GM23338 (cell line): ENCODE data around the gene HDAC8. TPM values are rescaled to one million over a fixed set of nuclear protein-coding genes. Genes with fewer than 3 reads are reported as not detected.

Experiments
- ATAC-seq: fragments of 200-7000 bp; cut with Tn5 transposase; 3 replicates; pipeline ENCODE4 v1.9.1; 2020
- DNase-seq: peaks from one replicate; pipeline ENCODE4 v3.0.0-alpha.2; 2015; ENCODE audit warnings: low spot score
- H2AFZ ChIP-seq: fragments of 200-600 bp; sonication (generic); 2 replicates; pipeline ENCODE4 v1.8.0; 2016; ENCODE audit warnings: antibody characterized with exemption, mild to moderate bottlenecking, moderate library complexity
- H3F3A ChIP-seq: fragments of 200-600 bp; sonication (generic); replicated peaks from 2 replicates; pipeline ENCODE4 v1.8.0; 2017; ENCODE audit warnings: antibody characterized with exemption, mixed run types, low read depth
- H3K27ac ChIP-seq: fragments of 200-600 bp; sonication (generic); 2 replicates; pipeline ENCODE4 v1.6.1; 2016; ENCODE audit warnings: low read depth
- H3K27me3 ChIP-seq: fragments of 200-600 bp; sonication (generic); 2 replicates; pipeline ENCODE4 v1.8.0; 2016; ENCODE audit warnings: mild to moderate bottlenecking, mixed run types, moderate library complexity; ENCODE audit not compliant: insufficient read depth
- H3K36me3 ChIP-seq: fragments of 200-600 bp; sonication (generic); 2 replicates; pipeline ENCODE4 v1.8.0; 2016; ENCODE audit warnings: mild to moderate bottlenecking; ENCODE audit not compliant: insufficient read depth
- H3K4me1 ChIP-seq: fragments of 200-600 bp; sonication (generic); 2 replicates; pipeline ENCODE4 v1.8.0; 2016; ENCODE audit warnings: mild to moderate bottlenecking, moderate library complexity; ENCODE audit not compliant: insufficient read depth
- H3K4me2 ChIP-seq: fragments of 200-600 bp; sonication (generic); 2 replicates; pipeline ENCODE4 v1.7.1; 2017; ENCODE audit warnings: mixed run types
- H3K4me3 ChIP-seq: fragments of 200-600 bp; sonication (generic); 2 replicates; pipeline ENCODE4 v1.6.1; 2016; ENCODE audit warnings: mixed run types
- H3K79me2 ChIP-seq: fragments of 200-600 bp; sonication (generic); replicated peaks from 2 replicates; pipeline ENCODE4 v1.8.0; 2017; ENCODE audit warnings: mild to moderate bottlenecking; ENCODE audit not compliant: insufficient read depth
- H3K9me2 ChIP-seq: fragments of 200-600 bp; sonication (generic); 2 replicates; pipeline ENCODE4 v1.8.0; 2017; ENCODE audit not compliant: insufficient read depth
- H4K20me1 ChIP-seq: fragments of 200-600 bp; sonication (generic); replicated peaks from 2 replicates; pipeline ENCODE4 v1.8.0; 2017; ENCODE audit warnings: mild to moderate bottlenecking; ENCODE audit not compliant: insufficient read depth
- H3K27ac Mint-ChIP-seq: 2 replicates; pipeline ENCODE4 v1.8.0; 2020; ENCODE audit warnings: inconsistent platforms, mild to moderate bottlenecking, moderate library complexity, mixed read lengths
- H3K27me3 Mint-ChIP-seq: 3 replicates; pipeline ENCODE4 v1.8.0; 2022; ENCODE audit warnings: low read depth, mild to moderate bottlenecking, moderate library complexity, mixed read lengths, inconsistent platforms; ENCODE audit not compliant: insufficient read depth, poor library complexity
- H3K36me3 Mint-ChIP-seq: 3 replicates; pipeline ENCODE4 v1.8.0; 2021; ENCODE audit warnings: low read depth, mild to moderate bottlenecking, inconsistent platforms, moderate library complexity, mixed read lengths
- H3K4me1 Mint-ChIP-seq: 3 replicates; pipeline ENCODE4 v1.8.0; 2020; ENCODE audit warnings: mild to moderate bottlenecking, inconsistent platforms, mixed read lengths
- H3K4me3 Mint-ChIP-seq: 3 replicates; pipeline ENCODE4 v1.8.0; 2021; ENCODE audit warnings: moderate library complexity, mild to moderate bottlenecking, inconsistent platforms, mixed read lengths
- H3K9me3 Mint-ChIP-seq: 3 replicates; pipeline ENCODE4 v1.8.0; 2020; ENCODE audit warnings: moderate library complexity, mild to moderate bottlenecking, inconsistent platforms, mixed read lengths
- ETS1 ChIP-seq: IDR thresholded peaks from 2 replicates; pipeline ENCODE4 v1.6.1; 2016; ENCODE audit warnings: antibody characterized with exemption
- REST ChIP-seq: IDR thresholded peaks from one replicate; pipeline ENCODE4 v1.6.1; 2018; ENCODE audit warnings: antibody characterized with exemption; ENCODE audit not compliant: unreplicated experiment
- STAT1 ChIP-seq: IDR thresholded peaks from one replicate; pipeline ENCODE4 v1.6.1; 2016; ENCODE audit warnings: antibody characterized with exemption; ENCODE audit not compliant: unreplicated experiment
- ZNF114 ChIP-seq: fragments of 250-450 bp; sonication (Bioruptor Pico); IDR thresholded peaks from 2 replicates; pipeline ENCODE4 v1.5.0; 2020; ENCODE audit warnings: mild to moderate bottlenecking, moderate library complexity
- ZNF331 ChIP-seq: fragments of 250-450 bp; sonication (Bioruptor Pico); IDR thresholded peaks from 2 replicates; pipeline ENCODE4 v1.5.0; 2020; ENCODE audit warnings: low read depth, mild to moderate bottlenecking, moderate library complexity
- polyA plus RNA-seq: library from polyadenylated mRNA; unstranded; fragments of >200 nt; fragmentation: Nextera tagmentation; extraction: Ambion mirVana; gene quantifications from 2 replicates; pipeline ENCODE4 v1.2.1, GENCODE V29; 2016
- total RNA-seq: library from RNA; depleted of rRNA; stranded (reverse); fragments of >200 nt; shearing (Covaris generic); gene quantifications from 2 replicates; pipeline ENCODE4 v1.2.3, GENCODE V29; 2014

HDAC8 gene
- total and polyA plus RNA-seq, 2 experiments from 2014 or later = 21.6 to 28.7 TPM

DNA sequence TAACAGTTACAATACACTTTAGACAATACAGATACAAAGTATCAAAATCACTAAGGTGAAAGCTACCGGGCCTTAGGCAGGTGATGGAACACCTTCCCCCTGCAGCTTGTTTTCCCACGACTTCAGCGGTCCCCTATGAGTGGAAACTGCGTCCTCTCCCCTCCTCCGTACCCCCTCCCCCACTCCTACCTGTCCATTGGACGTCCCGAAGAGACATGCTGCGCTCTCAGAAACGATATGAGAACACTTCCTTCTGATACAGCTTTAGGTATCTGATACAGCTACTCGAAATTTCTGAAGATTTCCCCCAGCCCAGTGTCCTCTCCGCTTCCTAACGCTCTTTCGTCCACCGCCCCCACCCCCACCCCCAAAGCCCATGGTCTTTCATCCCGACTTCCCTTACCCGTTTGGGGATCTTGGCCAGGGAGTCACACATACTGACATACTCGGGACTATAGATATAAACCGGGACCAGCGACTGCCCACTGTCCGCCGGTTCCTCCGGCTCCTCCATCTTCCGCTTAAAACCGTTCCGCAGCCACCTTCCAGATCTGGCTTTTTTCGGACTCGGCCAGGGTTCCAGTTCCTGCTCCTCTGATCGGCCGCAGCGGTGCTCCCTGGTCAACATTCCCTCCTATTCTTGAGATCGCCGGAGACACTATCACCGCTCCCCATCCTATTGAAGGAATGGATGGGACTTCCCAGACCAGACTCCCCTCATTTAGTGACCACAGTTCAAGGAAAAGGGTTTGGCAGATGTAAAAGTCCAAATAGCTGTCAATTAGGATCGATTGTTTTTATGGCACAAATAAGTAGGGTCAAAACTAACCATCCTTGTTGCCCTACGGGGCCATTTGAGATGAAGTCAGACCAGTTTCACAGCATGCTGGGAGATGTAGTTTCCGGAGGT, at the start of gene HDAC8 (continued):
- TF ChIP-seq ZNF331 = no peak

DNA sequence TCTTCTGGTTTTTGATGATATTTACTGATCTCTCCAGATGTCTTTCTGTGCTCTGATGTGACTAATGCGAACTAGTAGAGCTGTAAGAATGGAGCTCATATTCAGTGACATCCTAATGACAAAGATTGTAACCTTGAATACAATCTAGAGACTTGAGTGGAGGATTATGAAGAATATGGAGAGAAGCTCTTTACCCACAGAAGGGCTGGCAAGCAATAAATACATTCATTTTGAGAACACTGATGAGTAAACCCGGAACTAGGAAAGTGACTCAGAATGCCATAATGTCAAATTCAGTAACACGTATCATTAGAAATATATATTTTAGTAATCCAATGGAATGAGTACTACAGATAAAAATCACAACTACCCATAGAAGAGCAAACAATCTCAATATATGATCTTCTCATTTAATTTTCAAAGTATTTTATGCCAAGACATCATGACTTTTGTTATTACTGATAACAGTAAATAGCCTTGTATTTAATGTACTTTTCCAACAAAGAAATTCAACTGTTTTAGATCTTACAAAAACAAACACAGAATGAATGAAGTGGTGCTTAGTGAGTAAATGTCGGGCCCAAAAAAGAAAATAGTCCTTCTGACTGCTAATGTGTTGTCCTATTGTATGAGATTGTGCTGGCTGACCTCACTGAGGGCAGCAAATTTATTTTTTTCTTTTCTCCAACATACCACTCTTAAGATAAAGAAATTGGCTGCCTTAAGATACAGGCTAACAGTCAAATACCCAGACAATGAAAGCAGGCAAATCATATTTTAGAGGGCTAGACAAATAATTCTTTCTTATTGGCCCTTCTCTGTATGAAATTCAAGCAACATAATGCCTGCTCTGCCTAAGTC, 49.2 kb upstream of the HDAC8 start:
- no peaks in the 10 kb centered on the region for H3K9me2 ChIP-seq
- ATAC-seq (no peak), DNase-seq (no peak)
- H3K4me1 ChIP-seq = no peaks in the 10 kb centered on the region
- H4K20me1 ChIP-seq = no peaks in the 10 kb centered on the region
- no peak overlapping the region for H3K4me3 ChIP-seq
- no peak overlapping the region for H2AFZ ChIP-seq
- H3K27ac ChIP-seq = no peak overlapping the region
- H3K4me2 ChIP-seq = no peak overlapping the region
- no peaks in the 10 kb centered on the region for H3K79me2 ChIP-seq
- no peaks in the 10 kb centered on the region for H3K36me3 ChIP-seq
- H3F3A ChIP-seq = no peaks in the 10 kb centered on the region
- Mint-ChIP-seq H3K4me3 (no peak overlapping the region), H3K4me1 (no peaks in the 10 kb centered on the region), H3K9me3 (no peaks in the 10 kb centered on the region), H3K27me3 (no peaks in the 10 kb centered on the region), H3K36me3 (no peaks in the 10 kb centered on the region), H3K27ac (no peak overlapping the region)
- TF ChIP-seq REST = no peak
- no peak for TF ChIP-seq ZNF114 (CRISPR knock-in tag)
- H3K27me3 ChIP-seq = no peaks in the 10 kb centered on the region

- Histone ChIP-seq H3F3A (no peaks in the 10 kb centered on the region), H3K9me2 (no peaks in the 10 kb centered on the region), H3K79me2 (no peaks in the 10 kb centered on the region), H3K36me3 (no peaks in the 10 kb centered on the region), H2AFZ (no peak overlapping the region), H3K4me2 (no peak overlapping the region), H3K4me1 (no peaks in the 10 kb centered on the region), H4K20me1 (no peaks in the 10 kb centered on the region), H3K4me3 (no peak overlapping the region), H3K27ac (no peak overlapping the region), H3K27me3 (no peaks in the 10 kb centered on the region)
- Mint-ChIP-seq H3K4me1 (no peaks in the 10 kb centered on the region), H3K27me3 (no peaks in the 10 kb centered on the region), H3K36me3 (no peaks in the 10 kb centered on the region), H3K9me3 (no peaks in the 10 kb centered on the region), H3K4me3 (no peak overlapping the region), H3K27ac (no peak overlapping the region)
- ATAC-seq (no peak), DNase-seq (no peak)
- no peak for TF ChIP-seq STAT1
- no peak for TF ChIP-seq ETS1
Observed at GRCh38 chrX:72621163-72621562, 48.5 kb upstream of the HDAC8 start.
